ENCODE results near the gene EFR3B. TPM values are rescaled to one million over a fixed set of nuclear protein-coding genes. Genes with fewer than 3 reads are reported as not detected.

The EFR3B gene
- polyA plus RNA-seq, 3 donors, result not detected

- intact Hi-C loops (cut with micrococcal nuclease), result no loop called here
Measured at GRCh38 chr2:25050128-25050527, 8.3 kb downstream of the EFR3B start.

GRCh38 chr2:25053041-25053440, 11.2 kb downstream of the EFR3B start:
- DNase-seq, result no peak
- 96% methylated on average over 2 of the region's 3 CpGs for WGBS (ENCODE audit: insufficient coverage)
- Histone ChIP-seq H3K4me2 (replicated peaks; ENCODE audit: extremely low read depth, low read length, poor library complexity, severe bottlenecking) (no peak overlapping the region), H3K27me3 (ENCODE audit: control insufficient read depth in 2 of 2, insufficient read depth in 2 of 2, low read length in 2 of 2) (no peaks in the 10 kb centered on the region), H3K4me1 (ENCODE audit: control insufficient read depth in 1 of 2, insufficient read depth in 2 of 2, low read length in 2 of 2) (no peaks in the 10 kb centered on the region), H4K20me1 (ENCODE audit: insufficient read depth, low read length) (no peaks in the 10 kb centered on the region), H3K79me2 (ENCODE audit: insufficient read depth, low read length) (no peaks in the 10 kb centered on the region), H3K4me3 (replicated peaks in 1 of 3; ENCODE audit: low read depth in 2 of 3, low read length in 3 of 3) (no peak overlapping the region), H3K36me3 (replicated peaks in 1 of 2; ENCODE audit: control insufficient read depth in 1 of 2, insufficient read depth in 2 of 2, low read length in 2 of 2) (no peaks in the 10 kb centered on the region), H3K9ac (ENCODE audit: insufficient read depth, low read length, poor library complexity, severe bottlenecking) (no peak overlapping the region), H3K27ac (ENCODE audit: low read depth in 1 of 2, low read length in 2 of 2) (no peak overlapping the region), H2AFZ (ENCODE audit: insufficient read depth, low read depth, low read length, poor library complexity, severe bottlenecking) (no peak overlapping the region), H3K9me3 (replicated peaks in 1 of 2; ENCODE audit: control insufficient read depth in 1 of 2, insufficient read depth in 1 of 2, low read length in 2 of 2) (no peaks in the 10 kb centered on the region)
- H3K27ac Mint-ChIP-seq, result no peak overlapping the region
- peaks cover 2 to 9% (median 5%) of the 10 kb centered on the region in 3 donors for H3K27me3 Mint-ChIP-seq (ENCODE audit: low read depth in 3 of 3)
- H3K9me3 Mint-ChIP-seq, result peaks cover 0 to 2% (median 0%) of the 10 kb centered on the region in 7 donors
- no peaks in the 10 kb centered on the region for H3K36me3 Mint-ChIP-seq
- TF ChIP-seq, protein P1, sequence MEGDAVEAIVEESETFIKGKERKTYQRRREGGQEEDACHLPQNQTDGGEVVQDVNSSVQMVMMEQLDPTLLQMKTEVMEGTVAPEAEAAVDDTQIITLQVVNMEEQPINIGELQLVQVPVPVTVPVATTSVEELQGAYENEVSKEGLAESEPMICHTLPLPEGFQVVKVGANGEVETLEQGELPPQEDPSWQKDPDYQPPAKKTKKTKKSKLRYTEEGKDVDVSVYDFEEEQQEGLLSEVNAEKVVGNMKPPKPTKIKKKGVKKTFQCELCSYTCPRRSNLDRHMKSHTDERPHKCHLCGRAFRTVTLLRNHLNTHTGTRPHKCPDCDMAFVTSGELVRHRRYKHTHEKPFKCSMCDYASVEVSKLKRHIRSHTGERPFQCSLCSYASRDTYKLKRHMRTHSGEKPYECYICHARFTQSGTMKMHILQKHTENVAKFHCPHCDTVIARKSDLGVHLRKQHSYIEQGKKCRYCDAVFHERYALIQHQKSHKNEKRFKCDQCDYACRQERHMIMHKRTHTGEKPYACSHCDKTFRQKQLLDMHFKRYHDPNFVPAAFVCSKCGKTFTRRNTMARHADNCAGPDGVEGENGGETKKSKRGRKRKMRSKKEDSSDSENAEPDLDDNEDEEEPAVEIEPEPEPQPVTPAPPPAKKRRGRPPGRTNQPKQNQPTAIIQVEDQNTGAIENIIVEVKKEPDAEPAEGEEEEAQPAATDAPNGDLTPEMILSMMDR (IDR thresholded peaks at IDR 0.05), result no peak
- intact Hi-C loops (cut with micrococcal nuclease), result no loop called here
- H3K4me3 Mint-ChIP-seq, result no peak overlapping the region
- H3K4me1 Mint-ChIP-seq, result no peaks in the 10 kb centered on the region

More at GRCh38 chr2:25050128-25050527, 8.3 kb downstream of the EFR3B start:
- DNase-seq, result no peak
- no peak overlapping the region for H3K27ac ChIP-seq (ENCODE audit: low read depth in 1 of 2, low read length in 2 of 2)
- H3K4me3 Mint-ChIP-seq, result no peak overlapping the region
- H3K79me2 ChIP-seq (ENCODE audit: insufficient read depth, low read length), result no peaks in the 10 kb centered on the region
- no peaks in the 10 kb centered on the region for H4K20me1 ChIP-seq (ENCODE audit: insufficient read depth, low read length)
- H2AFZ ChIP-seq (ENCODE audit: insufficient read depth, low read depth, low read length, poor library complexity, severe bottlenecking), result no peak overlapping the region
- TF ChIP-seq, protein P1 (IDR thresholded peaks at IDR 0.05), result no peak
- H3K4me1 Mint-ChIP-seq, result peaks cover under 1% of the 10 kb centered on the region
- peaks cover 0 to 2% (median 0%) of the 10 kb centered on the region in 7 donors for H3K9me3 Mint-ChIP-seq
- H3K36me3 ChIP-seq (replicated peaks in 1 of 2; ENCODE audit: control insufficient read depth in 1 of 2, insufficient read depth in 2 of 2, low read length in 2 of 2), result no peaks in the 10 kb centered on the region
- H3K4me1 ChIP-seq (ENCODE audit: control insufficient read depth in 1 of 2, insufficient read depth in 2 of 2, low read length in 2 of 2), result no peaks in the 10 kb centered on the region
- no peak overlapping the region for H3K4me2 ChIP-seq (replicated peaks; ENCODE audit: extremely low read depth, low read length, poor library complexity, severe bottlenecking)
- no peak overlapping the region for H3K9ac ChIP-seq (ENCODE audit: insufficient read depth, low read length, poor library complexity, severe bottlenecking)
- H3K27me3 ChIP-seq (ENCODE audit: control insufficient read depth in 2 of 2, insufficient read depth in 2 of 2, low read length in 2 of 2), result peaks cover under 1 to 3% of the 10 kb centered on the region in 2 donors
- H3K4me3 ChIP-seq (replicated peaks in 1 of 3; ENCODE audit: low read depth in 2 of 3, low read length in 3 of 3), result no peak overlapping the region
- peaks cover 9 to 22% (median 18%) of the 10 kb centered on the region in 3 donors for H3K27me3 Mint-ChIP-seq (ENCODE audit: low read depth in 3 of 3)
- no peak overlapping the region for H3K27ac Mint-ChIP-seq
- no peaks in the 10 kb centered on the region for H3K36me3 Mint-ChIP-seq
- no peaks in the 10 kb centered on the region for H3K9me3 ChIP-seq (replicated peaks in 1 of 2; ENCODE audit: control insufficient read depth in 1 of 2, insufficient read depth in 1 of 2, low read length in 2 of 2)
